Colon (tissue), 2 donors: ENCODE measurements around the gene SHISA3.
"Not testable (repeated sequence)": the region's sequence is repeated elsewhere in the genome, so short reads cannot be mapped to it uniquely, and the experiment has no call there.

Experiments used
- FAIRE-seq: peaks from 2 replicates; lab custom pipeline; 2012; peaks lifted over from hg19 to GRCh38; lab: Jason Lieb, UNC
- donor health status: control.
- donor health status: control.

Gene SHISA3

GRCh38 chr4:42396752-42397634 lies at the start of gene SHISA3:
SHISA3 (plus strand) TSS chr4:42397488; CDS start chr4:42398057, 569 bp downstream.
- no peak for FAIRE-seq

- FAIRE-seq, result no peak
Measured at GRCh38 chr4:42348247-42348646, 49.0 kb upstream of the SHISA3 start.

GRCh38 chr4:42348692-42349091 lies 48.6 kb upstream of the SHISA3 start:
- FAIRE-seq, result no peak

GRCh38 chr4:42350611-42351182 lies 46.6 kb upstream of the SHISA3 start:
- no peak for FAIRE-seq

GRCh38 chr4:42352049-42352448 lies 45.2 kb upstream of the SHISA3 start:
- no peak for FAIRE-seq

- no peak for FAIRE-seq
Measured at GRCh38 chr4:42357325-42357724, 40.0 kb upstream of the SHISA3 start.

- FAIRE-seq, result no peak
Measured at GRCh38 chr4:42359711-42360110, 37.6 kb upstream of the SHISA3 start.

GRCh38 chr4:42360256-42360669 lies 37.0 kb upstream of the SHISA3 start:
- no peak for FAIRE-seq

GRCh38 chr4:42361456-42361855 lies 35.8 kb upstream of the SHISA3 start:
- no peak for FAIRE-seq

GRCh38 chr4:42362591-42362990 lies 34.7 kb upstream of the SHISA3 start:
- no peak for FAIRE-seq

GRCh38 chr4:42363614-42364013 lies 33.7 kb upstream of the SHISA3 start:
- no peak for FAIRE-seq

- FAIRE-seq, result no peak
Measured at GRCh38 chr4:42364266-42365053, 32.8 kb upstream of the SHISA3 start.

- no peak for FAIRE-seq
Measured at GRCh38 chr4:42366959-42367358, 30.3 kb upstream of the SHISA3 start.

- FAIRE-seq, result no peak
Measured at GRCh38 chr4:42369489-42369888, 27.8 kb upstream of the SHISA3 start.

GRCh38 chr4:42371305-42372252 lies 25.7 kb upstream of the SHISA3 start:
- FAIRE-seq, result peak; percentile 76

- not testable (repeated sequence) for FAIRE-seq
Measured at GRCh38 chr4:42372303-42372702, 25.0 kb upstream of the SHISA3 start.

GRCh38 chr4:42377497-42377896 lies 19.8 kb upstream of the SHISA3 start:
- no peak for FAIRE-seq

GRCh38 chr4:42381666-42382065 lies 15.6 kb upstream of the SHISA3 start:
- FAIRE-seq, result no peak

- FAIRE-seq, result no peak
Measured at GRCh38 chr4:42385516-42385915, 11.8 kb upstream of the SHISA3 start.

- FAIRE-seq, result no peak
Measured at GRCh38 chr4:42390622-42391354, 6.5 kb upstream of the SHISA3 start.

GRCh38 chr4:42391355-42391664 lies 6.0 kb upstream of the SHISA3 start:
- no peak for FAIRE-seq
